ENCODE measurements around the gene LIMS1.
A peak's percentile ranks its signal among the peaks of the same experiment; 100 is the strongest.
"Not testable (repeated sequence)": the region's sequence is repeated elsewhere in the genome, so short reads cannot be mapped to it uniquely, and the experiment has no call there.

LIMS1 gene

GRCh38 chr2:108533832-108534583 is at the start of gene LIMS1:
Gene LIMS1, plus strand, starts transcription at chr2:108534470. Its CDS starts 93 bp downstream, at chr2:108534563.
- peak; percentile 75 for DNase-seq (ENCODE audit: low read depth)

- DNase-seq (ENCODE audit: low read depth), result no peak
These were observed 49.0 kb upstream of the LIMS1 start for GRCh38 chr2:108485253-108485652.

- DNase-seq (ENCODE audit: low read depth), result no peak
These were observed 43.7 kb upstream of the LIMS1 start for GRCh38 chr2:108490506-108491122.

- DNase-seq (ENCODE audit: low read depth), result no peak
These were observed 42.4 kb upstream of the LIMS1 start for GRCh38 chr2:108491848-108492247.

- no peak for DNase-seq (ENCODE audit: low read depth)
These were observed 41.9 kb upstream of the LIMS1 start for GRCh38 chr2:108492364-108492763.

- not testable (repeated sequence) for DNase-seq (ENCODE audit: low read depth)
These were observed 38.1 kb upstream of the LIMS1 start for GRCh38 chr2:108496167-108496566.

- not testable (repeated sequence) for DNase-seq (ENCODE audit: low read depth)
These were observed 26.6 kb upstream of the LIMS1 start for GRCh38 chr2:108507620-108508019.

- DNase-seq (ENCODE audit: low read depth), result not testable (repeated sequence)
These were observed 21.8 kb upstream of the LIMS1 start for GRCh38 chr2:108512431-108512830.

GRCh38 chr2:108514478-108514877 is 19.8 kb upstream of the LIMS1 start:
- not testable (repeated sequence) for DNase-seq (ENCODE audit: low read depth)

- DNase-seq (ENCODE audit: low read depth), result not testable (repeated sequence)
These were observed 9.6 kb upstream of the LIMS1 start for GRCh38 chr2:108524688-108525087.

GRCh38 chr2:108525258-108525657 is 9.0 kb upstream of the LIMS1 start:
- DNase-seq (ENCODE audit: low read depth), result not testable (repeated sequence)

GRCh38 chr2:108531674-108532055 is 2.6 kb upstream of the LIMS1 start:
- no peak for DNase-seq (ENCODE audit: low read depth)

GRCh38 chr2:108534584-108535356 is 500 bp downstream of the LIMS1 start:
- DNase-seq (ENCODE audit: low read depth), result peak; percentile 22

GRCh38 chr2:108535357-108535631 is 1.0 kb downstream of the LIMS1 start:
- no peak for DNase-seq (ENCODE audit: low read depth)

GRCh38 chr2:108536133-108536780 is 2.0 kb downstream of the LIMS1 start:
- DNase-seq (ENCODE audit: low read depth), result no peak

- DNase-seq (ENCODE audit: low read depth), result no peak
These were observed 2.6 kb downstream of the LIMS1 start for GRCh38 chr2:108536911-108537310.

GRCh38 chr2:108538000-108538625 is 3.8 kb downstream of the LIMS1 start:
- no peak for DNase-seq (ENCODE audit: low read depth)

GRCh38 chr2:108541451-108541850 is 7.2 kb downstream of the LIMS1 start:
- no peak for DNase-seq (ENCODE audit: low read depth)

GRCh38 chr2:108542071-108542470 is 7.8 kb downstream of the LIMS1 start:
- no peak for DNase-seq (ENCODE audit: low read depth)

- no peak for DNase-seq (ENCODE audit: low read depth)
These were observed 13.3 kb downstream of the LIMS1 start for GRCh38 chr2:108547606-108548005.

- no peak for DNase-seq (ENCODE audit: low read depth)
These were observed 14.1 kb downstream of the LIMS1 start for GRCh38 chr2:108548208-108549003.

Data from stimulated activated CD8-positive, alpha-beta memory T cell treated with anti-CD3 and anti-CD28 coated beads, Interleukin-12 subunit alpha, Interleukin-12 subunit beta, amount 100 ng/mL, for 4 hours (primary cell).